Measurements from ENCODE around the gene FMO4.
"Not testable (repeated sequence)": the region's sequence is repeated elsewhere in the genome, so short reads cannot be mapped to it uniquely, and the experiment has no call there.

FMO4 gene

GRCh38 chr1:171339345-171339744 lies 25.4 kb downstream of the FMO4 start:
- not testable (repeated sequence) for DNase-seq

GRCh38 chr1:171343727-171344472 lies 29.9 kb downstream of the FMO4 start:
- DNase-seq, result peak; percentile 80

- no peak for DNase-seq
These were observed 30.5 kb downstream of the FMO4 start for GRCh38 chr1:171344473-171344820.

- no peak for DNase-seq
These were observed 31.6 kb downstream of the FMO4 start for GRCh38 chr1:171345536-171345935.

- no peak for DNase-seq
These were observed 32.9 kb downstream of the FMO4 start for GRCh38 chr1:171346881-171347280.

GRCh38 chr1:171350594-171350993 lies 36.6 kb downstream of the FMO4 start:
- no peak for DNase-seq

- DNase-seq, result no peak
These were observed 38.0 kb downstream of the FMO4 start for GRCh38 chr1:171351961-171352360.

GRCh38 chr1:171352554-171352953 lies 38.6 kb downstream of the FMO4 start:
- DNase-seq, result no peak

GRCh38 chr1:171355727-171356126 lies 41.7 kb downstream of the FMO4 start:
- no peak for DNase-seq

- DNase-seq, result no peak
These were observed 43.2 kb downstream of the FMO4 start for GRCh38 chr1:171357179-171357578.

- DNase-seq, result not testable (repeated sequence)
These were observed 45.3 kb downstream of the FMO4 start for GRCh38 chr1:171359355-171359648.

- not testable (repeated sequence) for DNase-seq
These were observed 45.9 kb downstream of the FMO4 start for GRCh38 chr1:171359731-171360527.

- DNase-seq, result no peak
These were observed 52.1 kb downstream of the FMO4 start for GRCh38 chr1:171366085-171366484.

GRCh38 chr1:171366816-171367215 lies 52.8 kb downstream of the FMO4 start:
- no peak for DNase-seq

GRCh38 chr1:171367436-171367835 lies 53.5 kb downstream of the FMO4 start:
- no peak for DNase-seq

GRCh38 chr1:171372418-171373084 lies 58.6 kb downstream of the FMO4 start:
- DNase-seq, result no peak

GRCh38 chr1:171373357-171374122 lies 59.6 kb downstream of the FMO4 start:
- DNase-seq, result peak; percentile 43

GRCh38 chr1:171379846-171380245 lies 65.9 kb downstream of the FMO4 start:
- DNase-seq, result no peak

GRCh38 chr1:171381866-171382210 lies 67.9 kb downstream of the FMO4 start:
- no peak for DNase-seq

GRCh38 chr1:171384496-171384895 lies 70.5 kb downstream of the FMO4 start:
- no peak for DNase-seq

GRCh38 chr1:171389171-171389570 lies 75.2 kb downstream of the FMO4 start:
- DNase-seq, result no peak

- not testable (repeated sequence) for DNase-seq
These were observed 76.8 kb downstream of the FMO4 start for GRCh38 chr1:171390740-171391139.

Data from NCI-H510A treated with DMSO at 0.1 percent for 48 hours (cell line).